H1 (cell line): ENCODE results near the gene BEND4. TPM values are rescaled to one million over a fixed set of nuclear protein-coding genes. Genes with fewer than 3 reads are reported as not detected.

Experiments used
- CHD7 ChIP-seq: fragments of 300-600 bp; sonication (generic); IDR thresholded peaks from 2 replicates; pipeline ENCODE4 v1.7.1; 2012; ENCODE audit warnings: low read length, moderate library complexity, mild to moderate bottlenecking, inconsistent platforms; ENCODE audit not compliant: insufficient replicate concordance
- polyA plus RNA-seq, 7 experiments: library from polyadenylated mRNA; depleted of rRNA in 3 of 7; stranded (reverse) in 5 of 7; unstranded in 2 of 7; fragments of >200 nt in 5 of 7; fragments of 200-250 nt in 2 of 7; gene quantifications; 1 replicate in 5 of 7; 2 replicates in 1 of 7; 4 replicates in 1 of 7; pipeline versions ENCODE4 v1.2.1 to v1.2.3, GENCODE V29; 2011 to 2013; ENCODE audit warnings: missing spikeins in 2 of 7, mixed read lengths in 2 of 7
- total RNA-seq: library from RNA; stranded (reverse); fragmentation: NEBNext Ultra II Directional; extraction: Animal tissue kit (Norgen Biotek cat#: 25700); gene quantifications from 2 replicates; pipeline ENCODE4 v1.2.1, GENCODE V29; 2021

The BEND4 gene
- total and polyA plus RNA-seq, 2 of the 8 experiments (the other 6 are each of a cell fraction or from before 2014, with no cell fraction given): 12.2 to 45.4 TPM

- no peak for TF ChIP-seq CHD7
Measured at GRCh38 chr4:42148425-42148824, 4.0 kb downstream of the BEND4 start (continued).
